ENCODE measurements around the gene MAEL.
"Not testable (repeated sequence)": the region's sequence is repeated elsewhere in the genome, so short reads cannot be mapped to it uniquely, and the experiment has no call there.

Gene MAEL

DNA sequence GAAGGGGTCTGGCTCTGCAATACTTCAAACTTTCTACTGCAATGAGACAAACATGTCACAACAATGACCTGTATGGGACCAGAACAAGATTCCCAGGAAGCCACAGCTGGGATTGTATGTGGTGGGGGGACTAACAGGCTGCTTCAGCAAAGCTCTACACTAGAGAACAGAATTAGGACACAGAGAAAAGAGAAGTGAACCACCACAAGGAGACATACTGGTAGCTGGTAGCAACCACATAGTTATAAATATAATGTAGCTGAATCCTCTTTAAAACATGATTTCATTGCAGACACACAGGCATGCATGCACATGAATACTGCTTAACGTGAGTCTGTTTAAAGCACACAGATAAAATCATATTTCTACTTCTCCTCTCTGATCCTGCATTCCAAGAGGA lies 10.3 kb upstream of the MAEL start:
- DNase-seq (ENCODE audit: low read depth in 2 of 2), result no peak

DNA sequence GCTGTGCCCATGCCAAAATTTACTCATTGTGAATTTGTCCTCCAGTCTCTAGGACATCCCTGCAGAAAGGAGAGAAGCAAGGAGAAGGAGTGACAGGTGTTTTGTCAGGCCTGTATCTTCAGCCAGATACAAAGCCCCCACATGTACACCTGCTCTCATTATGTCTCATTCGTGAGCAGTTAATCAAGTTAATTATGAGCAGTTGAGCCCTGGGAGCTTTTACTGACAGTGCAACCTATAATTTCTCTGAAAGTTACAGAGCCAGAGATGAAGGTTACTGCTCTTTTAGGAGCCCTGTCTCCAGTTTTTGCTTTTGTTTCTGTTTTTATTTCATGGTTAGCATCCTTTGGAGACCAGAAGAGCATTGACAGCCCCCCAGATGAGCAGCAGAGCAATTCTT lies 8.7 kb upstream of the MAEL start:
- DNase-seq (ENCODE audit: low read depth in 2 of 2), result no peak

GRCh38 chr1:166980818-166981217 lies 8.3 kb upstream of the MAEL start:
- DNase-seq (ENCODE audit: low read depth in 2 of 2), result no peak

- DNase-seq (ENCODE audit: low read depth in 2 of 2), result no peak
These were observed 7.5 kb upstream of the MAEL start for GRCh38 chr1:166981589-166981988.

- DNase-seq (ENCODE audit: low read depth in 2 of 2), result no peak
These were observed 10.0 kb downstream of the MAEL start for GRCh38 chr1:166999075-166999474.

DNA sequence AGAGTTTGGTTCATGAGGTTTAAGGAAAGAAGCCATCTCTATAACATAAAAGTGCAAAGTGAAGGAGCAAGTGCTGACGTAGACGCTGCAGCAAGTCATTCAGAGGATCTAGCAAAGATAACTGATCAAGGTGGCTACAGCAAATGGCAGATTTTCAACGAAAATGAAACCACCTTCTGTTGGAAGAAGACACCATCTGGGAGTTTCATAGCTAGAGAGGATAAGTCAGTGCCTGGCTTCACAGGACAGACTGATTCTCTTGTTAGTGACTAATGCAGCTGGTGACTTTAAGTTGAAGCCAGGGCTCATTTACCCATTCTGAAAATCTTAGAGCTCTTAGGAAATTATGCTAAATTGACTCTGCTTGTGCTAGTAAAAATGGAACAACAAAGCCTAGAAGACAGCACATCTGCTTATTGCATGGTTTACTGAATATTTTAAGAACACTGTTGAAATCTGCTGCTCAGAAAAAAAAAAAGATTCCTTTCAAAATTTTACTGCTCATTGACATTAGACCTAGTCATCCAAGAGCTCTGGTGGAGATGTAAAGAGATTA lies 10.5 kb downstream of the MAEL start:
- DNase-seq (ENCODE audit: low read depth in 2 of 2), result no peak

DNA sequence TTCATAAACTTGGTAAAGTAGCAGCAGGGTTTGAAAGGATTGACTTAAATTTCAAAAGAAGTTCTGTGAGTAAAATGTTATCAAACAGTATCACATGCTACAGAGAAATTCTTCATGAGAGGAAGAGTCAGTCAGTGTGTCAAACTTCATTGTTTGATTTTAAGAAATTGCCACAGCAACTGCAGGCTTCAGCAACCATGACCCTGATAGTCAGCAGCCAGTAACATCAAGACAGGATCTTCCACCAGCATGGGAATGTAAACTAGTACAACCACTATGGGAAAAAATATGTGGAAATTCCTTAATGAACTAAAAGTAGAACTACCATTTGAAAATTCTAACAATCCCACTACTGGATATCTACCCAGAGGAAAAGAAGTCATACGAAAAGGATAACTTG lies 11.5 kb downstream of the MAEL start:
- DNase-seq (ENCODE audit: low read depth in 2 of 2), result no peak

DNA sequence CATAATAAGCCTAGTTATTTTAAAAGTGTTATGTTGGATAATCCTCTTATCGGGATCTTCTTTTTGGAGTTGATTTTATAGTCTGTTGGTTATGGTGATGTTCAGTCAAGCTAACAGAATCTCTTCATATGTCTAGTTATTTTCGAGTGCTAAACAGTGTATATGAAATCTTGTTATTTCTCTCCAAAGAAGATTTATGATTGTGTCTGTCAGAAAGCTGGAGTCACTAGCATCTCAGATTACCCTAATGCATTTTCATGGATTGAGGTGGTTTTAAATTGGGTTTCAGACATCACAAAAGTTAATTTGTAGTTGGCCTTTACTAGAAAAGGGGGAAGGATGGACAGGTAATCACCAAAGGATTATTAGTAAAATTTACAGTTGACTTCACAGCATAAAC lies 13.3 kb downstream of the MAEL start:
- no peak for DNase-seq (ENCODE audit: low read depth in 2 of 2)

DNA sequence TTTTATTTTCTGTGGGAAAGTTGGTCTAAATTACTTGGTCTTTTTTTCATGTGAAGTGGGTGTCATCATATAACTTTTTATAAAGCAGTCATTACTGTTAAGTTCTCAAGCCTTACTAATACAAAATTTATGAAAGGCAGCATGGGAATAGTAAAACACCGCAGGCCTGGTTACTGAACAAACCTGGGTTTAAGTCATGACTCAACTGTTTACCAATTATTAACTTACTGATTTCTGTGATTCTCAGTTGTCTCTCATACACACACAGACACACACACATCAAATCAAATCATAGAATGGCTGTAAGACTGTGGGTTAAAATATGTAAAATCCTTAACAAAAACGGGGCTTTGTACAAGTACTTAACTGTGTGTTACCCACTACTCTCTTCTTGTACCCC lies 14.6 kb downstream of the MAEL start:
- DNase-seq (ENCODE audit: low read depth in 2 of 2), result no peak

DNA sequence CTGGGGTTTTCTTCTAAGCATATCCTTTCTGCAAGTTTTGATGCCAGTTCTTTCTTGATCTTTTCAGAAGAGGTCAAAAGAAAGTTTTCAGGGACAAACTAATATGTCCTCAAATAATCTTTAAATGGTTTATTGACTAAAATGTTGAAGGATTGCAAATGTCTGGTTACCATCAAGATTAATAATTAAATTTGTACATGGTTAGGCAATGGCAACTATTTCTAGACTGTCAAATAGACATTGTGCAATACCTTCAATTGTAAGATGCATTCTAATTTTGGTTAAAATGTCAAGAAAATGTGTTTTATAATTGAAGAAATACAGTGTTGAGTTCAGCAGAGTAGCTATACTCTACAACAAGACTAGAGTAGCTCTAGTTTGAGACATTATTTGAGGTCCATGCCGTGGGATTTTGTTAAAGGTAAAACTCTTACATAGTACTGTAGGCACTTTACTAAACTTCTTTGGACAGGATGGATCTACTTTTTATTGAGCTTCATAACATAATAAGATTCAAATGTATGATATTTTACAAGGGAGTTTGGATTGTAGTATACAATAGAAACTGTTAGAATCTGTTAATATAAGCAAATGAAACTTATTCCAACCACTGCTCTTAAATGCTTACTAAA lies 22.6 kb downstream of the MAEL start:
- DNase-seq (ENCODE audit: low read depth in 2 of 2), result no peak

GRCh38 chr1:167012570-167012969 lies 23.5 kb downstream of the MAEL start:
- no peak for DNase-seq (ENCODE audit: low read depth in 2 of 2)

DNA sequence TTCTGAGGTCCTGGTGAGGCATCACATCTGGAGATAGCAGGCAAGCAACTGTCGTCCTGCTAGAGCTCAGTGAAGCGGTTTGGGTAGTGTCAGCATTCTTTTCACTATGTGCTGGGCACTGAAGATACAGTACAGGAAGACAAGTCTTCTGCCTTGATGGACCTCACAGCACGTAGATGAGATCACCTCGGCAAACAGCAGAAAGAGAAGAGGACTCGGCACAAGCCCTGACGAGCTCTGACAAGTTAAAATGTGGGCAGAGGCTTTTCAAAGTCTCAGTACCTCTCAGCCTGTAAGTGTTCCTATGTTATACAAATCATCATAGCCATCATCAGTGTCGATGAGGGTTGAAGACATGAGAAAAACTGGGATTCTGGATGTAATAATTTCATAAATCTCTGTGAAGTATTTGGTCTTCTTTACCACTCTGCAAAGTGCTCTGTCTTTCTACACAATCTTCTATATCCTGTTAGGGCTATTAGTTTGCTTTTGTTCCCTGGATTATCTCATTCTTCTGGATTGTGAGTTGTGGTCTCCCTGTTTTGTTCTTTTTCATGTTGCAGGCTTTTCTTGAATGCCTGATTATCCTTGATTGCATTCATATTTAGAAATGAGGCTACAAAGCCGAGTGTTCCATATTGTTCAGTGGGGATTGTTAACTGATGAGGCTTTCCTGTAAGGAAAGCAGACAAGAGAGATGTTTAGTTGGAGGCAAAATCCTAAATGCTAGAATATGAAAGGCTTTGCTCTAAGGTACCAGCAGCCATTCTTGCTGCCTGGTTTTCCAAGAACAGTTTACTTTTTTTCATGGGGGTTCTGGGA lies 24.2 kb downstream of the MAEL start:
- no peak for DNase-seq (ENCODE audit: low read depth in 2 of 2)

DNA sequence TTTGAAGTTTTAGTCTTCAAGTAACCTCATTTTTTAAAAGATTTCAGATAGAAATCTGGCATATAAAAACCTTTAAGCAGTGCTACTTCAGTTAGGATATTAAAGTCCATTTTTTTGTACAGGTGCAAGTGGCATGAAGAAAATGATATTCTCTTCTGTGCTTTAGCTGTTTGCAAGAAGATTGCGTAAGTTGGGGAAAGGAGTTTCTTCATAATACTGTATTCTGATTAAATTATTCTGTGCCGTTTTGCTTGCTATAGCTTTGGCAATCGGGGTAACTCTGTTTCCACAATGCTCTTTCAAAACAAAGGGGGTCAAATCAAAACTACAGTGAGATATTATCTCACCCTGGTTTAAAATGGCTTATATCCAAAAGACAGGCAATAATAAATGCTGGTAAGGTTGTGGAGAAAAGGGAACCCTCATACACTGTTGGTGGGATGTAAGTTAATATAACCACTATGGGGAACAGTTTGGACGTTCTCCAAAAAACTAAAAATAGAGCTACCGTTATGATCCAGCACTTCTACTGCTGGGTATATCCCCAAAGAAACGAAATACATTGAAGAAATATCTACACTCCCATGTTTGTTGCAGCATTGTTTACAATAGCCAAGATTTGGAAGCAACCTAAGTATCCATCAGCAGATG lies 27.1 kb downstream of the MAEL start:
- no peak for DNase-seq (ENCODE audit: low read depth in 2 of 2)

GRCh38 chr1:167022384-167022783 lies 33.3 kb downstream of the MAEL start:
- DNase-seq (ENCODE audit: low read depth in 2 of 2), result no peak

DNA sequence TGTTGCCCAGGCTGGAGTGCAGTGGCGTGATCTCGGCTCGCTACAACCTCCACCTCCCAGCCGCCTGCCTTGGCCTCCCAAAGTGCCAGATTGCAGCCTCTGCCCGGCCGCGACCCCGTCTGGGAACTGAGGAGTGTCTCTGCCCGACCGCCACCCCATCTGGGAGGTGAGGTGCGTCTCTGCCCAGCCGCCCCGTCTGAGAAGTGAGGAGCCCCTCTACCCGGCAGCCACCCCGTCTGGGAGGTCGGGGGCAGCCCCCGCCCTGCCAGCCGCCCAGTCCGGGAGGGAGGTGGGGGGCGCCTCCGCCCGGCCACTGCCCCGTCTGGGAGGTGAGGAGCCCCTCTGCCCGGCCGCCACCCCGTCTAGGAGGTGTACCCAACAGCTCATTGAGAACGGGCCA lies 40.5 kb downstream of the MAEL start:
- DNase-seq (ENCODE audit: low read depth in 2 of 2), result not testable (repeated sequence)

GRCh38 chr1:167033646-167034045 lies 44.6 kb downstream of the MAEL start:
- no peak for DNase-seq (ENCODE audit: low read depth in 2 of 2)

- peak in 1 of 2 donors; percentile 47 for DNase-seq (ENCODE audit: low read depth in 2 of 2)
These were observed 54.8 kb downstream of the MAEL start for GRCh38 chr1:167043752-167044488.

DNA sequence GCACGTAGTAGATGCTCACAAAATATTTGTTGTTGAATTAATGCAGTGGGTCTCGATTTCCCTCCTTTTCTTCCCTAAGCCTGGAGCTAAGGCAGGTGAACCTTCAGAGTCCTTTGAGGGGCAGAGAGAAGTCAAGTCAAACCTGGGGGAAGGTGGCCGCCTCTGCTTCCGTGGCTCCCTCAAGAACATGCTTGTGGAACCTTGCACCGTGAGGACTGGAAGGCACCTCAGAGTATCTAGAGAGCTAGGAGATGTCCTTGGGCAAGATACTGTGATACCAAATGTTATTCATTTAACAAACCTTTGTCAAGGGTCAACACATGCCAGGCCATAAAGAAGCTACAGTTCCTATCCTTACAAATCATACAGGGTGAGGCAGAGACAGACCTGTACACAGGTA lies 62.8 kb downstream of the MAEL start:
- DNase-seq (ENCODE audit: low read depth in 2 of 2), result no peak

DNA sequence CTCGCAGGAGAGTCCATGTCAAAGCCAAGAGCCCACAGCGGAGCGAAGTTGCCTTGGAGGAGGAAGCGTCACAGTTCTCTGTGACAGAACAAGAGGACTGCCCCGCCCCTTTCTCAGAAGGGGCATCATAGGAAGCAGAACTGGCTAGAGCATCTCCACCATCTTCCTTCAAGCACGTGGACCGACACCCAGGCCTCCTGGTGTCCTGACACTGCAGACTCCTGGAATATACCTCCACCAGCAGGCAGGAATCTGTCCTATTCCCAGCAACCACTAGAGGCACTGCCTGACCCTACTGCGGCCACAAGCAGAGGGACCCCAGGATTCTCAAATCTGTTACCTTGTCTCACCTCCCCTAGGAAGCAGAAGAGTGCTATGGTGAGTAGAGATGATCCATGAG lies 63.3 kb downstream of the MAEL start:
- DNase-seq (ENCODE audit: low read depth in 2 of 2), result no peak

DNA sequence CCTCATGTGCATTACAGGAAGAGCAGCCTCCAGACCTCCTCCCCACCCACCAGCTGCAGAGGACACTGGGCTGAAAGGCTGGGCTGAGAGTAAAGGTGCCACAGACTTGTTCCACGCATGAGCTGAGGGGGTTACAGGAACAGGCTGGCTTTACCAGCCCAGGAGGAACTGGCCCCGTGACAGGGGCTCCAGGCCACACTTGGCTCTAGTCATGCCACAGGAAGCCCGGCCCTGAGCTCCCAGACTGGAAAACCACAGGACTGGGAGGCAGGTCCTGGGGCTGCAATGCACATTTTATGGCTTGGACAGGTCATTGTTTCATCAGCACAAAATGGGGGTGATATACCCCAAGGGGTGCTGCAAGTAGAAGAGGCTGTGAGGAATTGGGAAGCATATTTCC lies 65.5 kb downstream of the MAEL start:
- no peak for DNase-seq (ENCODE audit: low read depth in 2 of 2)

DNA sequence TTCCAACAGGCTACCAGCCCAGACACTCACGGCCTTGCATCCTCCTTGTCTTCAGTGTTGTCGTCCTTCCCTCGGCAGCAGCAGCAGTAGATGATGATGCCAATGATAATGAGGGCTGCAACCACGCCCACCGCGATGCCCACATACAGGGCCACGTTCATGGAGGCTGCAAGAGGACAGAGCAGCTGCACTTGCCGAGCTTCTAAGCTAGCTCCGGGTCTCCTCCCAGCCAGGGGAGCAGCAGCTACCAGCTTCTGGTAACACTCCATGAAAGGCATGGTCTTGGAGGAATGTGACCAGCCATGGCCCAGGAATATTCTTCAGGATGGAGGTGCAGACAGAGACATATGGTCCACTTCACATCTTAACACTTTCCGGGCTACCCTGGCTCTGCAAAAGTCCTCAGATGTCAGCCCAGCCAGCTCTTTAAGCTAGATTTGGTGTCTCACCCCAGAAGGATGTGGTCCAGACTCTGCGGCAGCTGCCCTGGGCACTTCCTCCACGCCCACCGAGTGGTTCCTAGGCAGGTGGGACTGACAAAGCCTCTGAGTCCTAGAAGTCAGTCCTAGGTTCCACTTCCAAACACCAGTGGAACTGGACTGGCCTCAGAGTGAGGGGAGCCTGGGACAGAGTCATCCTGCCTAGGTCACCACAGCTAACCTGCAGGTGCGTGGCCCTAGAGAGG lies 66.0 kb downstream of the MAEL start:
- DNase-seq (ENCODE audit: low read depth in 2 of 2), result no peak
